ENCODE data around the gene ANKRD24.
A peak's percentile ranks its signal among the peaks of the same experiment; 100 is the strongest.
"Not testable (repeated sequence)": the region's sequence is repeated elsewhere in the genome, so short reads cannot be mapped to it uniquely, and the experiment has no call there.

Gene ANKRD24

DNA sequence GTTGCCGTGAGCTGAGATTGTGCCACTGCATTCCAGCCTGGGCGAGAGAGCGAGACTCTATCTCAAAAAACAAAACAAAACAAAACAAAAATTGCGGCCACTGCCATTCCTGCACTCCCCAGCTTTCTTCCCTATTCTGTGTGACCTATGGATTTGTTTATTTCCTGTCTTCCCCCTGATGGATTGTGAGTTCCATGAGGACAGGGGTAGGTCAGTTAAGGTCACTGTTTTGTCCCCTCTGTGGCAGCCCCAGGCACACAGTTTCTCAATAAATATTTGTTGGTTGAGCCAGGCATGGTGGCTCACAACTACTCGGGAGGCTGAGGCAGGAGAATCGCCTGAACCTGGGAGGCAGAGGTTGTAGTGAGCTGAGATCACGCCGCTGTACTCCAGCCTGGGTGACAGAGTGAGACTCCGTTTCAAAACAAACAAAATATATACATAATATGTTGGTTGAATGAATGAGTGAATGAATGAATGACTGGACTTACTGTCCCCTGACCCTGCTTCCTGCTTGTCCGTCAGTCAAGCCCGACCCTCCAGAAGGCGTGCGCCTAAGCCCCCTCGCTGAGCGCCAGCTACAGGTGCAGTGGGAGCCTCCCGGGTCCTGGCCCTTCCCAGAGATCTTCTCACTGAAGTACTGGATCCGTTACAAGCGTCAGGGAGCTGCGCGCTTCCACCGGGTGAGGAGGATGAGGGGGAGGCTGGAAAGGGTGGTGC lies 51.8 kb downstream of the ANKRD24 start:
- TF ChIP-seq, protein P1, sequence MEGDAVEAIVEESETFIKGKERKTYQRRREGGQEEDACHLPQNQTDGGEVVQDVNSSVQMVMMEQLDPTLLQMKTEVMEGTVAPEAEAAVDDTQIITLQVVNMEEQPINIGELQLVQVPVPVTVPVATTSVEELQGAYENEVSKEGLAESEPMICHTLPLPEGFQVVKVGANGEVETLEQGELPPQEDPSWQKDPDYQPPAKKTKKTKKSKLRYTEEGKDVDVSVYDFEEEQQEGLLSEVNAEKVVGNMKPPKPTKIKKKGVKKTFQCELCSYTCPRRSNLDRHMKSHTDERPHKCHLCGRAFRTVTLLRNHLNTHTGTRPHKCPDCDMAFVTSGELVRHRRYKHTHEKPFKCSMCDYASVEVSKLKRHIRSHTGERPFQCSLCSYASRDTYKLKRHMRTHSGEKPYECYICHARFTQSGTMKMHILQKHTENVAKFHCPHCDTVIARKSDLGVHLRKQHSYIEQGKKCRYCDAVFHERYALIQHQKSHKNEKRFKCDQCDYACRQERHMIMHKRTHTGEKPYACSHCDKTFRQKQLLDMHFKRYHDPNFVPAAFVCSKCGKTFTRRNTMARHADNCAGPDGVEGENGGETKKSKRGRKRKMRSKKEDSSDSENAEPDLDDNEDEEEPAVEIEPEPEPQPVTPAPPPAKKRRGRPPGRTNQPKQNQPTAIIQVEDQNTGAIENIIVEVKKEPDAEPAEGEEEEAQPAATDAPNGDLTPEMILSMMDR (IDR thresholded peaks at IDR 0.05) = no peak
- DNase-seq (ENCODE audit: low spot score) = no peak
- Histone ChIP-seq H3K27ac (no peak overlapping the region), H3K4me3 (no peak overlapping the region)

DNA sequence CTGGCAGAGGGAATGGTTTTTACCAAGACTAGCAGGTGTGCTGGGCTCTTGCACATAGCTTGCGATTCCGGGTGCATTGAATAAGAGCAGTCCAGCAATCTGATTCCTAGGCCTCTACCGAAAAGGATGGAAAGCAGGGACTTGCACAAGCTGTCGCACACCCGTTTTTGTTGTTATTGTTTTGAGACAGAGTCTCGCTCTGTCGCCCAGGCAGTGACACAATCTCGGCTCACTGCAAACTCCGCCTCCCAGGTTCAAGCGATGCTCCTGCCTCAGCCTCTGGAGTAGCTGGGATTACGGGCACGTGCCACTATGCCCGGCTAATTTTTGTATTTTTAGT lies 52.3 kb downstream of the ANKRD24 start:
- no peak overlapping the region for H3K4me3 ChIP-seq
- TF ChIP-seq, protein P1 (IDR thresholded peaks at IDR 0.05) = no peak
- DNase-seq (ENCODE audit: low spot score) = no peak
- H3K27ac ChIP-seq = no peak overlapping the region

DNA sequence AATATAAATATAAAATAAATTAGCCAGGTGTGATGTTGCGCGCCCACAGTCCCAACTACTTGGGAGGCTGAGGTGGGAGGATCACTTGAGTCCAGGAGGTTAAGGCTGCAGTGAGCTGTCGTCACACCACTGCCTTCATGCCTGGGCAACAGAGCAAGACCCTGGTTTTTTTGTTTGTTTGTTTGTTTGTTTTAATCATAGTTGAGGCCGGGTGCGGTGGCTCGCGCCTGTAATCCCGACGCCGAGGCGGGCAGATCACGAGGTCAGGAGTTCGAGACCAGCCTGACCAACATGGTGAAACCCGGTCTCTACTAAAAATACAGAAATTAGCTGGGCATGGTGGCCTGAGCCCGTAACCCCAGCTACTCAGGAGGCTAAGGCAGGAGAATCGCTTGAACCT lies 55.0 kb downstream of the ANKRD24 start:
- not testable (repeated sequence) for DNase-seq (ENCODE audit: low spot score); H3K4me3 ChIP-seq; H3K27ac ChIP-seq

DNA sequence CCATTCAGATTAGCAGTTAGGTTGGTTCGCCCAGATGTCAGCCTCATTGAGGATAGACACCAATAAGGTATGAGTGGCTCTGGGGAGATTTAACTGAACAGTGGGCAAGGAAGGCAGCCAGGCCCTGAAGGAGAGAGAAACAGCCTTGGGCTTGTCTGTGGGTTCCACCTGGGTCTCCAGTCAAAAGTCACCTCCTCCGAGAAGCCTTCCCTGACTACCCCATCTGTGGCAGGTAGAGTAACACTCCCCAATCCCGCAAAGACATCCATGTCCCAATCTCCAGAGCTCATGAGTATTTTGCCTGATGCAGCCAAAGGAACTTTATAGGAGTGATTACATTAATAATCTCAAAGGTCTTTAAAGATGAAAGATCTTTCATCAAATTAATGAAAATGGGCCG lies 56.3 kb downstream of the ANKRD24 start:
- no peak for DNase-seq (ENCODE audit: low spot score)
- Histone ChIP-seq H3K4me3 (no peak overlapping the region), H3K27ac (no peak overlapping the region)
- TF ChIP-seq, protein P1 (IDR thresholded peaks at IDR 0.05) = no peak

DNA sequence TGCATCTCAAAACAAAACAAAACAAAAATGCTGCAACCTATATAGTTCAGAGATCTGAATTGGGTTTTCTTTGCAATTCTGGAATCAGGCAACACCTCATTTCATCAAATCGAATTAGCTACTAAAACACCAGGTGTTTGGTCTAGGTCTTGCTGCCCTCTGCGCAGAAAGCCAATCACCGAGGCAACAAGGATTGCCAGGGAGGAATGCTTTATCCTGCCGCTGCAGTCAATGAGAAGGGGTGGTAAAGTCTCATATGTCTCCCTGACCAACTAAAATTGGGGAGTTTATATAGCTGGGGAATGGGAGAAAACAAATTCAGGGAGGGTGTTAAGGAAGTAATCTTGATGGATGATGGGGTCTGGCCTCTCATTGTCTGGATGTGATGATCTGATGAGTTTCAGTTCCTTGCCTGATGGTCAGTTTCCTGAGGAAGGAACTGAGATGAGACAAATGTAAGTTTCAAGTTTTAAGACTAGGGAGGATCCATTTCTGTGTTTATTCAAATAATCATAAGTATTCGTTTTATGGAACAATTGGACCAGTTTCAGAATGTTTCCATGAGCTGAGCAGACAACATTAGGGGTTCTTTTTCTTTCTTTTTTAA lies 59.4 kb downstream of the ANKRD24 start:
- peak overlapping the region in 1 of 2 donors; percentile 31 for H3K27ac ChIP-seq
- TF ChIP-seq, protein P1 (IDR thresholded peaks at IDR 0.05) = no peak
- no peak overlapping the region for H3K4me3 ChIP-seq
- no peak for DNase-seq (ENCODE audit: low spot score)

DNA sequence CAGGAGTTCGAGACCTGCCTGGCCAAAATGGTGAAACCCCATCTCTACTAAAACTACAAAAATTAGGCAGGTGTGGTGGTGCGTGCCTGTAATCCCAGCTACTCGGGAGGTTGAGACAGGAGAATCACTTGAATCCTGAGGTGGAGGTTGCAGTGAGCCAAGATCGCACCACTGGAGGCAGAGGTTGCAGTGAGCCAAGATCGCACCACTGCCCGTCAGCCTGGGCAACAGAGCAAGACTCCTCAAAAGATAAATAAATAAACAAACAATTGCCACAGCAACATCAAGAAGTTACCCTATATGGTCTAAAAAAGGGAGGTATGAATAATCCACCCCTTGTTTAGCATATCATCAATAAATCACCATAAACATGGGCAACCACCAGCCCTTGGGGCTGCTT lies 63.4 kb downstream of the ANKRD24 start:
- not testable (repeated sequence) for H3K4me3 ChIP-seq; DNase-seq (ENCODE audit: low spot score)

DNA sequence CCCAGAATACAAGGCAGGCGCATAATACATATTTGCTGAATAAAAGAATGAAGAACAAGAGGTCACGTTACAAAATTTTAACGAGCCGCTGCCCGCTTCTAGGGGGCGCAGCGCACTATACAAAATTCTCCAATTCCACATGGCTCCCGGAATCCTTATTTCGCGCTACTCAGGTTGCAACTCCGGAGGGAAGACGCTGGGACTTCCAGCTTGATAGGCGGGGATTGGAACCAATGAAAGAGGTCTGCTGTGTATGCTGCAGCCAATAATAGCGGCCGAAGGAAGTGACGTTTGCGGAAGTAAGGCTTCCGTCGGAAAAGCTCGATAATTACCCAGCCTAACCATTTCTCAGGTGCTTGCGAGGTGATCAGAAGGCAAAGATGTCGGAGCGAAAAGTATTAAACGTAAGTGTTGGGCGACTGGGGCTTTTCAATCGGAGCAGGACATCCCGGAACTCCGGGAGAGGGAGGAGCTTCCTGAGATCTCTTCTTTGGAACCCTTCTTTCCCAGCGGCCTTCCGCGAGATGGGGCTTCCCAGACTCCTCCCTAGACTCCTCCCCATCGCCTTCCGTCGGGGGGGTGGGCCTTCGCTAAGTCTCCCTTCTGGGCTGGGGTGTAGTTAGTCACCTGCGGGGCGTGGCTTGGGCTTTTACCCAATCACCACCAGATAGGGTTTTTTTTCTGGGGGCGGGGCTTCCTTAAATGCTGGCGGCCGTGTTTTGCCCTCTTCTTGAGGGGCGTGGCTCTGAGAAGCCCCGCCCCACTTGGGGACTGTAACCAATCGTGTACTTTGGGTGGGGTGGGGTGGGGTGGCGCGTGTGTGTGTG lies 64.5 kb downstream of the ANKRD24 start, which contains the start of gene YJU2:
Gene YJU2, plus strand, starts transcription at position 314 of the 827 bp plus-strand sequence. Its CDS starts 67 bp downstream, at position 381.
- H3K27ac ChIP-seq = peak within 1 kb of the TSS; percentile 81 to 95
- TF ChIP-seq, protein P1 (IDR thresholded peaks at IDR 0.05) = peak; percentile 21
- peak within 1 kb of the TSS; percentile 81 for H3K4me3 ChIP-seq
- DNase-seq (ENCODE audit: low spot score) = peak; percentile 98

More for the DNA sequence above, 63.4 kb downstream of the ANKRD24 start:
- H3K27ac ChIP-seq = not testable (repeated sequence)

Data from coronary artery (tissue), 2 donors.